IPS-15b (cell line): ENCODE measurements around the gene SCCPDH.

ENCODE experiments used
- H3K27me3 ChIP-seq: one replicate; pipeline ENCODE4 v1.6.1; 2013; ENCODE audit warnings: low read length; ENCODE audit not compliant: control insufficient read depth, insufficient read depth
- H3K36me3 ChIP-seq: one replicate; pipeline ENCODE4 v1.6.1; 2013; ENCODE audit warnings: low read length; ENCODE audit not compliant: control insufficient read depth, insufficient read depth
- H3K4me1 ChIP-seq: one replicate; pipeline ENCODE4 v1.6.1; 2013; ENCODE audit warnings: mild to moderate bottlenecking, low read length; ENCODE audit not compliant: control insufficient read depth, insufficient read depth
- H3K4me3 ChIP-seq: one replicate; pipeline ENCODE4 v1.5.1; 2013; ENCODE audit warnings: low read depth, low read length
- H3K9ac ChIP-seq: one replicate; pipeline ENCODE4 v1.6.1; 2013; ENCODE audit warnings: low read depth, mild to moderate bottlenecking, low read length
- H3K9me3 ChIP-seq: one replicate; pipeline ENCODE4 v1.6.1; 2013; ENCODE audit warnings: mild to moderate bottlenecking, low read length; ENCODE audit not compliant: control insufficient read depth, insufficient read depth

The SCCPDH gene

DNA sequence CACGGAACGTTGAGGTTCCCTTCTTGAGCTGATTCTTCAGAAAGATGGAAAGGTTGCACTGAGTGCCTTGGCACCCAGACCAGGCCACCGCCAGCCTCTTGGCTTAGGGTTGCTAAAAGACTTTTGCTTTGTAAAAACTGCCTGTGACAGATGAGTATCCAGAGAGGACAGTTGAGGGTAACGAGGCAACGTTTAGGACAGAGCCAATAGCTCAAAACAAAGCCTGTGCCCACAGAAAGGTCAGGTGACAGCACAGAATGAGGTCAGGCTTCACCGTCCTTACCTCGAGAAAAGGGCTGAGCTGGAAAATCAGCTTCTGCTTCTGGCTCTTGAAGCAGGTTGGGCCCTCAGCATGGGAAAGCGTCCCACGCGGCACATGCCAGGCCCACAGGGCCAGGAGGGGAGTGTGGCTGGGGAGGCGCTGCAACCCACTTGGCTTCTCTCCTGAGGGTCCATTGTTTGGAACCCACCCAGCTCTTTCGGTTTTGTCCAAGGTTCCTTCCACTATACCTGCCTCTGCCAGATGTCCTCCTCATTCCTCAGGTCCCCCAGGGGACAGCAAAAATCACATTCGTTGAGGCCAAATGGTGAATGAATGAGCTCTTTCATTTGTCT is 55.5 kb downstream of the SCCPDH start:
- no peak overlapping the region for H3K9ac ChIP-seq

DNA sequence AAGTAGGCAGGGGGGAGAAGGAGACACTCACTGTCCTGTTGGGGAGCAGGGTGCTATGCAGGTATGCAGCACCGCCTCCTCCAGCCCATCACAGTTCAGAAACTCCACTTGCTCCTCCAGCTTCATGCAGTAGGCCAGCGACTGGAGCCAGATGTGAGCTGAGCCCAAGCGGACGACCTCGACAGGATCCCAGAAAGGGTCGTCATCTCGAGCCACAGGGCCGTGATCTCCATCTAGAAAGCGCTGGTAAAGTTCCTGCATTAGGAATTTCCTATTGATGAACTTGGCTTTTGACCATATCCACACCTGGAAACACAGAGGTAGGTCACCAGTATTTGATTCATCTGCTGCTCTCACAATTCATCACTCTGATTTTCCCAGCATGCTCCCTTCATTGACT is 56.1 kb downstream of the SCCPDH start:
- no peaks in the 10 kb centered on the region for H3K36me3 ChIP-seq

More for the DNA sequence above, 55.5 kb downstream of the SCCPDH start:
- H3K4me1 ChIP-seq = no peaks in the 10 kb centered on the region
- H3K9me3 ChIP-seq = no peaks in the 10 kb centered on the region
- no peak overlapping the region for H3K4me3 ChIP-seq
- H3K36me3 ChIP-seq = no peaks in the 10 kb centered on the region
- no peaks in the 10 kb centered on the region for H3K27me3 ChIP-seq

DNA sequence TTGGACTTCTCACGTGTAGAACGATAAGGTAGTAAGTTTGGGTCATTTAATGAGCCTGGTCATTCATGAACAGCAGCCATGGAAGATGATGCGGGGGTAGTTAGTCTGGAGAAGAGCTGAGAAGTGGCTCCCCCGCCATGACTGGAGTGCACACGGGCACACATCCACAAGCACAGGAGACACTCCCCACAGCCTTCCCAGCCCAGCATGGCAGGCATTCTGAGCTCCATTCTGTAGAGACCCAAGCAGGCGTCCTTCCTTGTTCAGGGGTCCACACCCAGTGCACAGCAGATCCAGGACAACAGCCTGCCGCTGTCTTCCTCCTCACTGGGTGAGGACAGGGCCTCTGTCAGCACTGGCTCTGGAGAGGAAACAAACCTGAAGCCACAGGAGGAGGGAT is 57.0 kb downstream of the SCCPDH start:
- H3K4me3 ChIP-seq = no peak overlapping the region
- no peaks in the 10 kb centered on the region for H3K27me3 ChIP-seq
- no peaks in the 10 kb centered on the region for H3K4me1 ChIP-seq
- H3K36me3 ChIP-seq = peaks cover 3% of the 10 kb centered on the region
- no peaks in the 10 kb centered on the region for H3K9me3 ChIP-seq
- H3K9ac ChIP-seq = no peak overlapping the region

More for the DNA sequence above, 56.1 kb downstream of the SCCPDH start:
- Histone ChIP-seq H3K9me3 (no peaks in the 10 kb centered on the region), H3K9ac (no peak overlapping the region), H3K27me3 (no peaks in the 10 kb centered on the region), H3K4me3 (no peak overlapping the region), H3K4me1 (no peaks in the 10 kb centered on the region)

DNA sequence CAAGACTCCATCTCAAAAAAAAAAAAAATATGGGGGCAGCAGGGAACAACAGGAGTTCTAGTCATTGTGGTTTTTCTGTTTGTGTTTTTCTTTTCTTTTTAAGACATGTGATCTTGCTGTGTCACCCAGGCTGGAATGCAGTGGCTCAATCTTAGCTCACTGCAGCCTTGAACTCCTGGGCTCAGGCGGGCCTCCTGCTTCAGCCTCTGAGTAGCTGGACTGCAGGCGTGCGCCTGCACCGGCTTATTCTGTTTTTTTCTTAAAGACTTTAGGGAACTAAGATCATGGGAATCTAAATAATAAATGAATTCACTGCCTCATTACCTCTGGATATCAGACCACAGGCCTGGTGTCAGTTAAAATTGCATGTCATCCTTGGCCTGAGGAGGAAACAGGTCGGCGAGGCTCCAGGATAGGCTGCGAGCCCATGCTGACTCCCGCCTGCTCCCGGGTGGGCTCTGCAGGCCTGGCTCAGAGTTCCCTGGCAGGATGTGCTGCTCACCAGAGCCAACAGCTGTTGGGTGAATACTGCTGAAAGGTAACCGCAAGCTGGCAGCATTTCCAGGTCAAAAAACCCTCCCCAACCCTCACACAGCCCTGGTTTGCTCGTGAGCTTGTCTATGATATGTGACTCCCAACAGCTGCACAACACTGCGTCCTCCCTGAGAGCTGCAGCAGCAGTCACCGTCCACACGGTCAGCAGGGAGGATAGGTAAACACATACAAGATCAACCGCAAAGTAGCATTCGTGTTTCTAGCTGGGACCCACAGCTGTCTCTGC is 58.1 kb downstream of the SCCPDH start:
- Histone ChIP-seq H3K27me3 (no peaks in the 10 kb centered on the region), H3K4me1 (no peaks in the 10 kb centered on the region), H3K36me3 (peaks cover 3% of the 10 kb centered on the region), H3K9me3 (no peaks in the 10 kb centered on the region), H3K9ac (no peak overlapping the region), H3K4me3 (no peak overlapping the region)

DNA sequence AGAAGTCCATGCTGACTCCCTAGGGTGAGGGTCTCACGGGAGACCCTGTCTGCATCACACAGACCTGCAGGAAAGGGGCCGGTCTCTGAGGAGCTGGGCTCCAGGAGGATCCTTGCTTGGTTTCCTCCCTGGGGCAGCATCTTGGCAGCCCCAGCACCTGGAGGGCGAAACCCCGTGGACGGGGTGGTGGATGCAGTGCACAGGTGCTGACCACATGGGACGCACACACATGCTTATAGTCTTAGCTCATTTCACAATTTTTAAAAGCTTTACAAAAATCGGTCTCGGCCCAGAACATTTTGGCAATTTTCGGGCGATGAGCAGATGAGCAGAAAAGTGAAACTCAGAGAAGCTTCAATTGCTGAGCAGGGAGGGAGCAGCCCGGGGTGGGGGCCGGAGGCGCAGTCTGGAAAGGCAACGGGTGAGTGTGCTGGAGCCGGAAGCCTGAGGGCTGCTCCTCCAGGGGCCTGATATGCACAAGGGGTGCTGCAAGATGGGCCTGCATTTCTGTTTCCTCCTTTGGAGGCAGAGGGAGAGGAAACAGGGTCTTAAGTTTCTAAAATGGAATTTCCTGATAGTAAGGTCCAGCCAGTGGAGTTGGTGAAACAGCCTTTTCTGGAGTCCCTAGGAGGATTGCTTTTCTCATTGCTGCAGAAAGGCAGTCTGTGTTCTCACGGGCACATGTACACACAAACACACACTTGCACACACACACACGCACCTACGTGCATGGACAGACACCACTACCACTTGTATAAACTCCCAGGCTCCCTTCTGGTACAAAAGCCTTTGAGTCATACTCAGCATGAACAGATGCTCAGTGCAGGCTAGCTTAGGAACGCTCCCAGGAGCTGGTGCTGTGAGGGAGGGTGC is 60.6 kb downstream of the SCCPDH start:
- peaks cover 8% of the 10 kb centered on the region for H3K4me1 ChIP-seq
- H3K9me3 ChIP-seq = no peaks in the 10 kb centered on the region
- H3K27me3 ChIP-seq = no peaks in the 10 kb centered on the region
- no peak overlapping the region for H3K9ac ChIP-seq
- H3K4me3 ChIP-seq = no peak overlapping the region
- peaks cover 3% of the 10 kb centered on the region for H3K36me3 ChIP-seq

DNA sequence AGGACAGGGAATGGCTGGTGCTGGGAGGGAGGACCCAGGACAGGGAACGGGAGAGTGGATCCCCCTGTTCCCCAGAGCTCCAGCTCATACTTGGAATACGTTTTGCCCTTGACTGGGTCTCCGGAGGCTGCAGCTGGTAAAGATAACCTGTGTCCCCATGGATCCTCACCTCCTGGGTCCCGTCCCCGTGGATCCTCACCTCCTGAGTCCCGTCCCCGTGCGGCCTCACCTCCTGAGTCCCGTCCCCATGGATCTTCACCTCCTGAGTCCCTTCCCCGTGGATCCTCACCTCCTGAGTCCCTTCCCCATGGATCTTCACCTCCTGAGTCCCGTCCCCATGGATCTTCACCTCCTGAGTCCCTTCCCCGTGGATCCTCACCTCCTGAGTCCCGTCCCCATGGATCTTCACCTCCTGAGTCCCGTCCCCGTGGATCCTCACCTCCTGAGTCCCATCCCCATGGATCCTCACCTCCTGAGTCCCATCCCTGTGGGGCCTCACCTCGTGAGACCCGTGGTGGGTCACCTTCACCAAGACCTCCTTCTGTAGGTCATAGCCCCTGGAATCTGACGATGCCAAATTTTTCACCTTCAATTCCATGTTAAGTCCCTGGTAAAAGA is 61.4 kb downstream of the SCCPDH start:
- H3K4me1 ChIP-seq = peaks cover 8% of the 10 kb centered on the region
- no peak overlapping the region for H3K9ac ChIP-seq
- peaks cover 3% of the 10 kb centered on the region for H3K36me3 ChIP-seq
- H3K27me3 ChIP-seq = no peaks in the 10 kb centered on the region
- no peaks in the 10 kb centered on the region for H3K9me3 ChIP-seq
- no peak overlapping the region for H3K4me3 ChIP-seq

DNA sequence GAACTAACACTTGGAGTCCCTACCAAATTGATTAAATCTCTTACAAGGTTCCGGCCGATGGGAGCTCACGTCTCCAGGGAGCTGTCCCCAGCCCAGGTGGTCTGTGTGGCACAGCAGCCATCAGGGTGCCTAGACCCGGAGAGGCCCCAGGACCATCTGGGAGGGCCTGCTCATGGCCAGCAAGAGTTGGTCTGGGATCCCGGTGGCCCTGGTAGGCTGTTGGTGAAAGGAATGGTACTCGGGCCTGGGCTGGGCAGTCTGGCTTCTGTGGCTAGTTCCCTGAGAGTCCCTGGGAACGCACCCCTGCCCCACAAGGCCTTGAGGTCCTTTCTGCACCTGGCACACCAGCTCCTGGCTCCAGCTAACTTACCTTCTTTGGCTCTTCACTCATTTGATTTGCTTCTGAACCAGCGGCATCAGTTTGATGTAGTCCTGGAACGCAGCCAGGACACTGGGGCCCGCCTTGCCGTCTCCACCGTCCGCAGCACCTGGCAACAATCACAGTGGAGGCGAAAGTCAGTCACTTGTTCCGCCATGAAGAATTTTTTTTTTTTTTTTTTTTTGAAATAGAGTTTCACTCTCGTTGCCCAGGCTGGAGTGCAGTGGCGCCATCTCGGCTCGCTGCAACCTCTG is 62.5 kb downstream of the SCCPDH start:
- Histone ChIP-seq H3K4me3 (no peak overlapping the region), H3K4me1 (peaks cover 8% of the 10 kb centered on the region)

DNA sequence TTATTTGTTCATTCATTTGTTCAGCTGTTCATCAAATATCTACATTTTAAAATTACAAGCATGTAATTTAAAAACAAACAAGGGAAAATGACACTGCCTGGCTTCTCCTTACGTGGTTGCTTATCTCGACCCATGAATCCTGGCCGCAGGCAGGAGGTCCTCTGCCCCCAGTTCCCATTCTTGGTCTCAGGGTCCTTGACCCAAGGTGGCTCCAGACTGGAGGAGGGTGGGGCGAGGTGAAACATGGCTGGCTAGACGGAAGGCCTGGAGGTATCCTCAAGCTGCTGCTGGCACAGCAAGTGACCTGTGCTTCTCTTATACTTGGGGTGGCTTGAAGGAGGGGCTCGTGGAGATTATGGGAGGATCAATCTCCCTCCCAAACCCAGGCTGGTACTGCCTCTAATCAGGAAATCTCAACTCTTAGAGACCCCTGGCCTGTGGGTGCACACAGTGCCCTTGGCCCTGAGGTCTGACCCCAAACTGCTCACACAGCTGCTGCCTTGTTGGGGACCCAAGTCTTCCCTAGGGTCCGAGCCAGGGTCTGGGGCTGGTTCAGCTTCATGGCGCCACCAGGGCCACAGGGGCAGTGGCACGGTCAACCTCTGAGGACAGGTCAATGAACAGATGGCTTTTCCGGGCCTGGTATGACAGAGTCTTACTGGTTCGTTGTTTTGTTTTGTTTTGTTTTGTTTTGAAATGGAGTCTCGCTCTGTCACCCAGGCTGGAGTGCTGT is 63.7 kb downstream of the SCCPDH start:
- Histone ChIP-seq H3K4me3 (no peak overlapping the region), H3K9ac (no peak overlapping the region), H3K27me3 (no peaks in the 10 kb centered on the region), H3K9me3 (no peaks in the 10 kb centered on the region), H3K4me1 (peaks cover 10% of the 10 kb centered on the region), H3K36me3 (peaks cover 3% of the 10 kb centered on the region)

More for the DNA sequence above, 62.5 kb downstream of the SCCPDH start:
- H3K27me3 ChIP-seq = no peaks in the 10 kb centered on the region
- H3K9ac ChIP-seq = no peak overlapping the region
- no peaks in the 10 kb centered on the region for H3K9me3 ChIP-seq
- peaks cover 3% of the 10 kb centered on the region for H3K36me3 ChIP-seq

DNA sequence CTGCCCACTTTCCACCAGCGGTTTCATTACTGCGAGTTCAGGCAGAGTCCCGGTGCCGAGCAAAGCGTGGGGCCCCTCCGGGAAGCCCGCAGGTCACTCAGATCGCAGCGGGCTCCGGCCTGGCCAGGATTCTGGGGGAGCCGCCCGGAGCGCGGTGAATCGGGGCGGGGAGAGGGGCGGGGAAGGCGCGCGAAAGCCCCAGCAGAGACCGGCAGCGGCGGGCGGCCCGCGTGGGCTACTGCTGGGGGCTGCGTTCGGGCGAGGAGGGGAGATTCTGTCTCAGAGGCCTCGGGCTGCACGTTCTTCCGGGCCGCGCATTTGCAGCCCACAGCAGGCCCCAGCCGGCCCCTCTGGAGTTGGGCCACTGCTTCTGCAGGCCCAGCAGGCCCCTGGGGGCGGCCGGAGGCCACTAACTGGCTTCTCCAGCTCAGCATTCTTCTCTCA is 64.7 kb downstream of the SCCPDH start:
- Histone ChIP-seq H3K4me1 (peaks cover 10% of the 10 kb centered on the region), H3K9me3 (no peaks in the 10 kb centered on the region), H3K4me3 (no peak overlapping the region)

DNA sequence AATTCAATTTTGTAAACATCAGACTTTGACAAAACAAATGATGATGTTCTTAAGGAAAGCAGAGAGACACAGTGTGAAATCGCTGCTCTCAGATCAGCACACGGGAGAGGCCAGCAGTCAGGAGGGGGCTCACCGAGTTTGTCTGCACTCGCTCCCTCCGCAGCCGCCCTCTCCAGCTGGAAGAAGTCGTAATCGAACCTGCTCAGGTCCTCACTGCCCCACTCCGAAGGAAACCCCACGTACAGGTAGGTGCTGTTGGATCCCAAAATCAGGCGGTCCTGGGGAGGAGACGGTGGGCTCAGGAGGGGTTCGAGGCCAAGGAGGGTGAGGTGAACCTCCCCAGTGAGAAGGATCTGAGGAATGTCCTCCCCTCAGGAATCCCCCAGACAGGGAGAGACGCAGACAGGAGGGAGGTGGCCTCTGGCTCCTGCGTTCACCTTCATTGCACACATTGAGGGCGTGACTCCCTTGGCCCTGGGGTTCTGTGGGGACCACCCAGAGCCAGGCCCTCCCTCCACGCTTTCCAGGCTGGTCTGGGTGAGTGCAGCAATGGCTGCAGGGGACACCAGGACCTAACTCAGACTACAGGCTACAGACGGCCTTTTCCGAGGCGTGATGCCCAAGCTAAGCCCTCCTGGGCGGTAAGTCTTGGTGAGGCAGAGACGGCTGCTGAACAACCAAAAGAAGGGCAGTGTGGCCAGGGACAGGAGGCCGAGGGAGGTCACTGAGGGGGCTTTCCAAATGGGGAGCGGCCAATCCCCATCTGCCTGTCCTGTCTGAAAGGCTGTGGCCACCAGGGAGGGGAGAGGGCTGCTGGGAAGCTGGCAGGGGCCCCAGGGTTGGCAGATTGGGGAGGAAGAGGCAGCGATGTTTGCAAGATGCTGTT is 65.5 kb downstream of the SCCPDH start:
- no peak overlapping the region for H3K4me3 ChIP-seq
- H3K4me1 ChIP-seq = peaks cover 14% of the 10 kb centered on the region
- peaks cover 3% of the 10 kb centered on the region for H3K36me3 ChIP-seq
- peak overlapping the region; percentile 37 for H3K9ac ChIP-seq
- H3K27me3 ChIP-seq = no peaks in the 10 kb centered on the region
- H3K9me3 ChIP-seq = no peaks in the 10 kb centered on the region

More for the DNA sequence above, 64.7 kb downstream of the SCCPDH start:
- Histone ChIP-seq H3K9ac (no peak overlapping the region), H3K36me3 (peaks cover 3% of the 10 kb centered on the region), H3K27me3 (no peaks in the 10 kb centered on the region)
